ENCODE results near the gene ASH1L. TPM values are rescaled to one million over a fixed set of nuclear protein-coding genes. Genes with fewer than 3 reads are reported as not detected.

ASH1L gene
- total and polyA plus RNA-seq, 9 of the 15 experiments (the other 6 are each of a cell fraction or from before 2014, with no cell fraction given), result 2.0 to 23.3 (median 14.6) TPM

- TF ChIP-seq NFRKB (IDR thresholded peaks at IDR 0.05; ENCODE audit: low read depth) (peak; percentile 25; the same call in 1 of the 2 replicates), RCOR1 (IDR thresholded peaks at IDR 0.05; ENCODE audit: borderline replicate concordance in 1 of 2, low read depth in 2 of 2, low read length in 2 of 2) (0 out of 4 replicates have a peak, but pooled peaks of 1 of the 2 experiments have one; percentile 2), ZNF77 (CRISPR knock-in tag; IDR thresholded peaks at IDR 0.05) (no peak), PKNOX1 (IDR thresholded peaks at IDR 0.05) (peak; percentile 95), FOXP4 (CRISPR knock-in tag; IDR thresholded peaks at IDR 0.05; ENCODE audit: borderline replicate concordance) (0 out of 2 replicates have a peak, but pooled peaks have one; percentile 37), ZNF639 (CRISPR knock-in tag; conservative IDR thresholded peaks at IDR 0.05 in 1 of 2, IDR thresholded peaks at IDR 0.05 in 1 of 2) (peak in 1 of 2 experiments; percentile 43; a peak in 2 of 4 replicates), ZNF134 (CRISPR knock-in tag; conservative IDR thresholded peaks at IDR 0.05) (no peak), C11orf30 (IDR thresholded peaks at IDR 0.05; ENCODE audit: low read depth) (peak; percentile 95), HDAC2 (IDR thresholded peaks at IDR 0.05) (0 out of 2 replicates have a peak, but pooled peaks have one; percentile 19), FOXP1 (CRISPR knock-in tag; IDR thresholded peaks at IDR 0.05) (peak; percentile 69), RAD21 (CRISPR knock-in tag; conservative IDR thresholded peaks at IDR 0.05 in 1 of 2, IDR thresholded peaks at IDR 0.05 in 1 of 2) (no peak), HMBOX1 (IDR thresholded peaks at IDR 0.05) (peak; percentile 96), MAZ (CRISPR knock-in tag; conservative IDR thresholded peaks at IDR 0.05 in 1 of 2, IDR thresholded peaks at IDR 0.05 in 1 of 2) (peak in 1 of 2 experiments; percentile 59; a peak in 3 of 4 replicates), E2F6 (IDR thresholded peaks at IDR 0.05; ENCODE audit: borderline replicate concordance in 1 of 2, extremely low read depth in 1 of 2, insufficient read depth in 1 of 2, insufficient read length in 1 of 2, low read depth in 1 of 2, low read length in 1 of 2, poor library complexity in 1 of 2, severe bottlenecking in 1 of 2) (peak; percentile 67 to 84), ZNF143 (CRISPR knock-in tag; IDR thresholded peaks at IDR 0.05) (peak; percentile 98), FOXA3 (CRISPR knock-in tag; conservative IDR thresholded peaks at IDR 0.05 in 1 of 2, IDR thresholded peaks at IDR 0.05 in 1 of 2) (no peak; a peak in 1 of 4 replicates), SMARCE1 (IDR thresholded peaks at IDR 0.05) (no peak), E2F3 (CRISPR knock-in tag; IDR thresholded peaks at IDR 0.05) (0 out of 2 replicates have a peak, but pooled peaks have one; percentile 49), MCM3 (IDR thresholded peaks at IDR 0.05) (no peak)
These were observed 253.8 kb downstream of the ASH1L start, which contains the start of gene FDPS (continued) for GRCh38 chr1:155308493-155309422.
